ENCODE data around the gene ANKFY1.

Gene ANKFY1

DNA sequence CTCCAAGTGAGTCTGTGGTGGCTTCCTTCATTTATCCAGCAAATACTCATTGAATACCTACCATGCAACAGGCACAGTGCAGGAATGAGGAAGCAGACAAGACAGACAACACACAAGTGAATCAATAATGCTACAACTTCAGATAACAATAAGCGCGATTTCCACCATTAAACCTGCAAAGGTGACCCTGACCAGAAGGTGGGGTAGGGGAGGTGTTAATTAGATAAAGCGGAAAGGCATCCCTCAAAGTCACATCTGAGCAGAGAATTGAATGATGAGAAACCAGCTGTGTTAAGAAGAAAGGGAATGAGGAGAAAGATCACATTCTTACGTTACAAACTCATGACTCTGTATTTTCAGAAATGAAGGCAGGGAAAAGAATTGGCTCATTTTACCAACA lies 147.3 kb downstream of the ANKFY1 start:
- H3K4me3 ChIP-seq (replicated peaks; ENCODE audit: low read depth, low read length), result no peak overlapping the region
- TF ChIP-seq CTCF (IDR thresholded peaks at IDR 0.05; ENCODE audit: low read depth, low read length, missing control alignments), result no peak
- DNase-seq (ENCODE audit: extremely low read depth, low read depth), result no peak
